SW 1271 (cell line): ENCODE results near the gene TGM2.

ENCODE experiments used
- DNase-seq, 2 experiments: peaks; one replicate each; lab custom pipeline; 2025; lab: John Stamatoyannopoulos, UW

The TGM2 gene

GRCh38 chr20:38199501-38200390 lies 34.7 kb upstream of the TGM2 start:
- DNase-seq: no peak

- DNase-seq: no peak
These were observed 33.3 kb upstream of the TGM2 start for GRCh38 chr20:38198238-38198861.

GRCh38 chr20:38197619-38198018 lies 32.5 kb upstream of the TGM2 start:
- no peak for DNase-seq

GRCh38 chr20:38197217-38197616 lies 32.1 kb upstream of the TGM2 start:
- DNase-seq: no peak

GRCh38 chr20:38196592-38196991 lies 31.5 kb upstream of the TGM2 start:
- DNase-seq: no peak

GRCh38 chr20:38196076-38196475 lies 31.0 kb upstream of the TGM2 start:
- DNase-seq: no peak

GRCh38 chr20:38195521-38195920 lies 30.5 kb upstream of the TGM2 start:
- no peak for DNase-seq

- no peak for DNase-seq
These were observed 30.0 kb upstream of the TGM2 start for GRCh38 chr20:38194971-38195504.

- DNase-seq: no peak
These were observed 28.6 kb upstream of the TGM2 start for GRCh38 chr20:38193586-38194105.

GRCh38 chr20:38192323-38192885 lies 27.3 kb upstream of the TGM2 start:
- no peak for DNase-seq

- DNase-seq: no peak
These were observed 26.6 kb upstream of the TGM2 start for GRCh38 chr20:38191654-38192053.

GRCh38 chr20:38190936-38191371 lies 25.9 kb upstream of the TGM2 start:
- no peak for DNase-seq

- DNase-seq: no peak
These were observed 25.1 kb upstream of the TGM2 start for GRCh38 chr20:38190166-38190565.

GRCh38 chr20:38187517-38187916 lies 22.4 kb upstream of the TGM2 start:
- DNase-seq: no peak

- peak; percentile 86 to 98 for DNase-seq
These were observed 21.7 kb upstream of the TGM2 start for GRCh38 chr20:38186788-38187221.

GRCh38 chr20:38184101-38184500 lies 19.0 kb upstream of the TGM2 start:
- DNase-seq: peak in 1 of 2 experiments; percentile 34

- no peak for DNase-seq
These were observed 16.9 kb upstream of the TGM2 start for GRCh38 chr20:38181971-38182370.

GRCh38 chr20:38181207-38181801 lies 16.2 kb upstream of the TGM2 start:
- DNase-seq: no peak

GRCh38 chr20:38180781-38181180 lies 15.7 kb upstream of the TGM2 start:
- DNase-seq: no peak

GRCh38 chr20:38179846-38180245 lies 14.8 kb upstream of the TGM2 start:
- no peak for DNase-seq

GRCh38 chr20:38178581-38178980 lies 13.5 kb upstream of the TGM2 start:
- no peak for DNase-seq

GRCh38 chr20:38178065-38178491 lies 13.0 kb upstream of the TGM2 start:
- no peak for DNase-seq
